ENCODE measurements around the gene CCDC9.

- TF ChIP-seq POLR2A (IDR thresholded peaks at IDR 0.05): no peak
- TF ChIP-seq, protein P1, sequence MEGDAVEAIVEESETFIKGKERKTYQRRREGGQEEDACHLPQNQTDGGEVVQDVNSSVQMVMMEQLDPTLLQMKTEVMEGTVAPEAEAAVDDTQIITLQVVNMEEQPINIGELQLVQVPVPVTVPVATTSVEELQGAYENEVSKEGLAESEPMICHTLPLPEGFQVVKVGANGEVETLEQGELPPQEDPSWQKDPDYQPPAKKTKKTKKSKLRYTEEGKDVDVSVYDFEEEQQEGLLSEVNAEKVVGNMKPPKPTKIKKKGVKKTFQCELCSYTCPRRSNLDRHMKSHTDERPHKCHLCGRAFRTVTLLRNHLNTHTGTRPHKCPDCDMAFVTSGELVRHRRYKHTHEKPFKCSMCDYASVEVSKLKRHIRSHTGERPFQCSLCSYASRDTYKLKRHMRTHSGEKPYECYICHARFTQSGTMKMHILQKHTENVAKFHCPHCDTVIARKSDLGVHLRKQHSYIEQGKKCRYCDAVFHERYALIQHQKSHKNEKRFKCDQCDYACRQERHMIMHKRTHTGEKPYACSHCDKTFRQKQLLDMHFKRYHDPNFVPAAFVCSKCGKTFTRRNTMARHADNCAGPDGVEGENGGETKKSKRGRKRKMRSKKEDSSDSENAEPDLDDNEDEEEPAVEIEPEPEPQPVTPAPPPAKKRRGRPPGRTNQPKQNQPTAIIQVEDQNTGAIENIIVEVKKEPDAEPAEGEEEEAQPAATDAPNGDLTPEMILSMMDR (IDR thresholded peaks at IDR 0.05): peak; percentile 76 to 91 (median 86)
These were observed 49.0 kb downstream of the CCDC9 start for GRCh38 chr19:47305309-47305751.

Measured in esophagus squamous epithelium (tissue), 4 donors.